HG03457 (cell line): ENCODE measurements around the gene BTBD9.

Experiments
- ATAC-seq: cut with Tn5 transposase; IDR thresholded peaks from one replicate; pipeline ENCODE4 v1.9.1; 2021; ENCODE audit warnings: moderate number of reproducible peaks; ENCODE audit not compliant: unreplicated experiment

Gene BTBD9

DNA sequence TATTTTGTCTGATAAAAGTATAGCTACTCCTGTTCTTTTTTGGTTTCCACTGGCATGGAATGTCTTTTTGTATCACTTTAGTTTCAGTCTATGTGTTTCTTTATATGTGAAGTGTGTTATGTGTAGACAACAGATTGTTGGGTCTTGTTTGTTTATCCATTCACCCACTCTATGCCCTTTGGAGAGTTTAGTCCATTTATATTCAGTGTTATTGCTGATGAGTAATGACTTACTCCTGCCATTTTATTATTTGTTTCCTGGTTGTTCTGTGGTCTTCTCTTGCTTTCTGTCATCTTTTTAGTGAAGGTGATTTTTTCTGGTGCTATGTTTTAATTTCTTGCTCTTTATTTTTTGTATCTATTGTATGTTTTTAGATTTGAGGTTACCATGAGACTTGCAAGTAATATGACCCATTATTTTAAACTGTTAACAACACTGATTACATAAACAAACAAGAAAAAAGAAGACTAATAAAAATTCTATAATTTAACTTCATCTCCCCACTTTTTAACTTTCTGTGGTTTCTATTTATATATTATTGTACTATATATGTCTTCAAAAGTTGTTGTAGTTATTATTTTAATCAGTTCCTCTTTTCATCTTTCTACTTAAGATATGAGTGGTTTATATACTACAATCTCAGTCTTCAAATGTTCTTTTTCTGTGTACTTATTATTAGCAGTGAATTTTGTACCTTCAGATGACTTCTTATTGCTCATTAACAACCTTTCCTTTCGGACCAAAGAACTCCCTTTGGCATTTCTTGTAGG, 323.4 kb downstream of the BTBD9 start:
- ATAC-seq, result no peak

DNA sequence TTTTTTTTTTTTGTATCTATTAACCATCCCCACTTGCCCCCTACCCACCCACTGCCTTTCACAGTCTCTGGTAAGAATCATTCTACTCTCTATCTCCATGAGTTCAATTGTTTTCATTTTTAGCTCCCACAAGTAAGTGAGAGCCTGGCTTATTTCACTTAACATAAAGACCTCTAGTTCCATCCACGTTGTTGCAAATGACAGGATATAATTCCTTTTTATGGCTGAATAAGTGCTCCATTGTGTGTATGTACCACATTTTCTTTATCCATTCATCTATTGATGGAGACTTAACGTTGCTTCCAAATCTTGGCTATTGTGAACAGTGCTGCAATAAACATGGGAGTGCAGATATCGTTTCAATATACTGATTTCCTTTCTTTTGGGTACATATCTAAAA, 328.5 kb downstream of the BTBD9 start:
- no peak for ATAC-seq

DNA sequence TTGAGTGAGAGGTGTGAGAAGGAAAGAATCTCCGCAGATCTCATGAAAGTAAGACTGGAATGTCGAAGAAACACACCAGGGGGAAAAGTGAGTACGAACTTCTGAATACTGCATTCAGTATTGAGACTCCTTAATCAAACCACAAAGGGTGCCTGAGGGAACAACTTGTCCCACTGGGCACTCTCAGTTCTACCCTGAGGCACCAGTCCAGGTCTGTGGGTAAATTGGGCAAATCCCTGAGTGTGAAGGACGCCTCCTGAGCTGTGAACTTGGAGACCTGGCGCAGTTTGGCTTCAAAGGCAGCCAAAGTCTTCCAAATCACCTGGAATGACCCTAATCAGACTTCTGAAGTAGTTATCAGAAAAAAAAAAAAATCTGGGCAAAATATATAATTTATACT, 329.7 kb downstream of the BTBD9 start:
- no peak for ATAC-seq

GRCh38 chr6:38307740-38308139, 332.0 kb downstream of the BTBD9 start:
- no peak for ATAC-seq

GRCh38 chr6:38306931-38307330, 332.8 kb downstream of the BTBD9 start:
- no peak for ATAC-seq

- ATAC-seq, result no peak
Measured at GRCh38 chr6:38305995-38306681, 333.6 kb downstream of the BTBD9 start.

DNA sequence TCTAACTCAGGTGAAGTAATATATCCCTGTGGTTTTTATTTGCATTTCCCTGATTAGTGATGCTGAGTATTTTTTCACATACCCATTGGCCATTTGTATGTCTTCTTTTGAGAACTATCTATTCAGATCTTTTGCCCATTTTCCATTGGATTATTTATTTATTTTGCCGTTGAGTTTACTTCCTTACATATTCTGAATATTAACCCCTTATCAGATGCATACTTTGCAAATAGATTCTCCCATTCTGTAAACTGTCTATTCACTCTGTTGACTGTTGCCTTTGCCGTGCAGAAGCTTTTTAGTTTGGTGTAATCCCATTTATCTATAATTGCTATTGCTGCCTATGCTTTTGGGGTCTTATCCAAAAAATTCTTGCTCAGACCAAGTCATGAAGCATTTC, 336.9 kb downstream of the BTBD9 start:
- ATAC-seq, result no peak

DNA sequence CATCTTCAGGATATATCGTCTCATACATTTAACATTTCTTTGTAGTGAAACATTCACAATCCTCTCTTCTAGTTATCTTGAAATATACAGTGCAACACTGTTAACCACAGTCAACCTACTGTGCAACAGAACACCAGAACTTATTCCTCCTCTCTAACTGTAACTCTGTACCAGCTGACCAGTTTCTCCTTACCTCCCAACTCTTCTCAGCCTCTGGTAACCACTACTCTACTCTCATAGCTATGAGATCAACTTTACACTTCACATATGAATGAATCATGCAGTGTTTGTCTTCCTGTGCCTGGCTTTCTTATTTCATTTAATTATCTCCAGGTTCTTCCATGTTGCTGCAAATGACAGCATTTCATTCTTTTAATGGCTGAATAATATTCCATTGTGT, 337.6 kb downstream of the BTBD9 start:
- ATAC-seq, result no peak

- ATAC-seq, result no peak
Measured at GRCh38 chr6:38290133-38290799, 349.5 kb downstream of the BTBD9 start.

- ATAC-seq, result no peak
Measured at GRCh38 chr6:38287487-38287886, 352.2 kb downstream of the BTBD9 start.

GRCh38 chr6:38284802-38285394, 354.8 kb downstream of the BTBD9 start:
- ATAC-seq, result no peak

DNA sequence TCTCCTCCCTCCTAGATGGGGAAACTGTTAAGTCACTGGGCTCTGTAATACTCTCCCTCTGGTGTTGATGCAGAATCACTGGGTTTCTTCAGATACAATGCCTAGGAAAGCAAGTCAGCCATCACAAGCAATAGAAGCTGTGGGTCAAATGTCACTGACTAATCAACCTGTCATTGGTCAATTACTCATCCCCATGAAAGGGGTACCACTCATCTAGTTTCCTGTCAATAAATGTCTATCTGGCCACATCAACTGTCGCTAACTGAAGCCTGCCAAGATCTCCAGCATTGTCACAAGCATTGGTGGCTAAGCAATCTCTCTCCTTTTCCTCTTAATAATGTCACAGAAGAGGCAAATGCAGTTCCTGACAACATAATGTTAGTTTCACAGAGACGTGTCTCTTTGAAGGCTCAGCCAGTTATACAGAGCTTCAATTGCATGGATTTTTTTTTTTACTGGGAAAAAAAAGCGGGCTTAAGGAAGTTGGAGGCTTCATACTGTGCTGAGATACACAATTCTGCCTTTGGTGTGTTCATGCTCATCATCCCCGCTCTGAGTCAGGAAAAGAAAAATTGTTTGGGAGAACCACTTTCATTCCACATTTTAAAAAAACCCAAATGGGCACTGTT, 355.9 kb downstream of the BTBD9 start:
- no peak for ATAC-seq

GRCh38 chr6:38282911-38283310, 356.8 kb downstream of the BTBD9 start:
- no peak for ATAC-seq

DNA sequence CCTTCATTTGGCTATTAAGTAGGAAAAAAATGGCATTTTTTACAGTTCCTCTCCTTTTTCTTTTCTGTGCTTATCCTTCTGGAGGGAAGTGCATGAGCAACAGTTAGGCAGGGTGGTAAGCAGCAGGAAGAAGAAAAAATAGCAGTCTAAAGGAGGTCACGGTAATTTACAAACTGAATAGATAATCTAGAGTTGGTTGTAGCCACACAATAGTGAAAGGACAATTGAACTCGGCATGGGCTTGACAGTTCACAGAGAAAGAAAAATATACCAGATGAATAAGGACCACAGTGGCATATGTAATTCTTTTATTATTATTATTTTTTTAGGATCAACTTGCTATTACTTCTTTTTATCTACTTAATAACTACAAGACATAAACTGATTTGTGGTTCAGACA, 358.6 kb downstream of the BTBD9 start:
- ATAC-seq, result no peak

GRCh38 chr6:38279963-38280588, 359.7 kb downstream of the BTBD9 start:
- ATAC-seq, result no peak

GRCh38 chr6:38279423-38279822, 360.3 kb downstream of the BTBD9 start:
- ATAC-seq, result no peak

DNA sequence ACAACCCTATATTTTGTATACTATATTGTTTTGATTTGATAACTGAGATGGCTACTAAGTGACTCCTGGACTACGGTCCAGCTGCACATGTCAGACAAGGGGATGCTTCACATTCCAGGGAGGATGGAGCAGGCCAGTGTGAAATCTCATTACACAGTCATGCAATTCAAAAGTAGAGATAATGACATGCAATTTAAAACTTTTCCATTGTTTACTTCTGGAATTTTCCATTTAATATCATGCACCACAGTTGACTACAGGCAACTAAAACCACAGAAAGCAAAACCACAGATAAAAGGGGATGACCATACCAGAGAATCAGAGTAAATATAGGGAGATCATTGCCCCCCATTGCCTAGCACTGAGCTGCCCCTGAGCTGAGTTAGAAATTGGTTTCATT, 366.4 kb downstream of the BTBD9 start:
- no peak for ATAC-seq

GRCh38 chr6:38272222-38272621, 367.5 kb downstream of the BTBD9 start:
- ATAC-seq, result no peak

- ATAC-seq, result no peak
Measured at GRCh38 chr6:38271081-38271480, 368.6 kb downstream of the BTBD9 start.

DNA sequence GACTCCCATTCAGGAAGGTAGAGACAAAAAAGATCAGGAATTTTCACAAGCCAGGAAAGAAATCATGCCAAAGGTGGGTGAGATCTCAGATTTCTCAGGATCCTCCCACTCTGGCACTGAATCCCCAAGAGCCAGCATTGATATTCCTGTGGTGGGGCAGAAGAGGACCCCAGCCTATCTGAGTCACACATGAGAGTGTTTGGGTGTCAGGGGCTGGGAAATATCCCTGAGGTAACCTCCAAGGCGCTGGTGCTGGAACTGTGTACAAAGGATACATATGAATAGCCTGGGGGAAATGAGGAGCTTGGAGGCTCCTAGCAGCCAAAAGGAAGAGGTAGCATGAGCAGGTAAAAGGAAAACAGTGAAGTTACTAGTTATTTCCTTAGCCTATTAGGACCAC, 369.4 kb downstream of the BTBD9 start:
- no peak for ATAC-seq
